ENCODE results near the gene ZBTB49.
"Not testable (repeated sequence)": the region's sequence is repeated elsewhere in the genome, so short reads cannot be mapped to it uniquely, and the experiment has no call there.

ZBTB49 gene

DNA sequence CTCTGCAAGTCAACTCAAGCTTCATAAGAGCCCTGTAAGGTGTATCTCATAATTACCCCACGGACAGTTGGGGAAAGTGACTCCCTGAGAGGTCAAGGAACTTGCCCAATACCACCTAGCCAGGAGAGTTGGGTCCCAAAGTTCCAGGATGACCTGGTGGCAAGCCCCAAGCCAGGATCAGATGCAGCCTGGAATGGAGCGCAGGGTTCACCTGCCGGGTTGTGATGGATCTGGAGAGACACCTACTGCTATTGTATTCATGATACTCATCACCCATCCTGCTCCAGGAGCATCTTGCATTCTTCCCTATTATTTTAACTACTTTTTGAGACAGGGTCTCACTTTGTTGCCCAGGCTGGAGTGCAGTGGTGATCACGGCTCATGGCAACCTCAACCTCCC is 36.1 kb downstream of the ZBTB49 start:
- DNase-seq (ENCODE audit: low spot score): no peak

DNA sequence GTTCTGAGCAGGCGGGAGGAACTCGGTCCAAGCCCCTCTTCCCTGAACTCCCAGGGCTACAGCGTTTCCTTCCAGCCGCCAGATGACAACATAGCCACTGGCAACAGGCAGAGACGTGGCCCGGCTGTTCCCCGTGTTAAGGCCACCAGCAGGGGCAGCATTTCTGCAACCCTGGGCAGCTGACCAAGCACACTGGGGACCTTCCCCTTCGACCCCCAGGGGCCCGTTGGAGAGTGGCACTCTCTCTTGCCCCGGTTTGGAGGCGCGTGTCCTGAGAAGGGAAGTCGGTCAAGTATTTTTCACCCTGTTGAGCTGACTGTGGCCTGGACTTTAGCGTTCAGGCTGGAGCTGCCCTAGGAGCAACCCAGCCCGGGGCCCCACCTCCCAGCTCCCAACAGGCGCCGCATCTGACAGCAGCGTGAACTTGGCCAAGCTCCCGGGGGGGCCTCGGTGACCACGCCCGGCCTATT is 37.6 kb downstream of the ZBTB49 start:
- no peak for DNase-seq (ENCODE audit: low spot score)

DNA sequence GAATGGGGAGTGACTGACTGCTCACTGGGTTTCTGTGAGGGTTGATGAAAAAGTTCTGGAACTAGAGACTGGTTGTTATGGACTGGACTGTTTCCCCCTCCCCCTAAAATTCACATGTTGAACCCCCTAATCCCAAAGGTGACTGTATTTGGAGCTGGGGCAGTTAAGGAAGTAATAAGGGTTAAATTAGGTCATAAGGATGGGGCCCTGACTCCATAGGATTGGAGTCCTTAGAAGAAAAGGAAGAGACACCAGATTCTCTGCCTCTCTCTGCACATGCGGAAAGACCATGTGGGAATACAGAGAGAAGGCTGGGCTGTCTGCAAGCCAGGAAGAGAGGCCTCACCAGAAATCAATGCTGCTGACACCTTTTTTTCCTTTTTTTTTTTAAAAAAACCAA is 38.2 kb downstream of the ZBTB49 start:
- no peak for DNase-seq (ENCODE audit: low spot score)

DNA sequence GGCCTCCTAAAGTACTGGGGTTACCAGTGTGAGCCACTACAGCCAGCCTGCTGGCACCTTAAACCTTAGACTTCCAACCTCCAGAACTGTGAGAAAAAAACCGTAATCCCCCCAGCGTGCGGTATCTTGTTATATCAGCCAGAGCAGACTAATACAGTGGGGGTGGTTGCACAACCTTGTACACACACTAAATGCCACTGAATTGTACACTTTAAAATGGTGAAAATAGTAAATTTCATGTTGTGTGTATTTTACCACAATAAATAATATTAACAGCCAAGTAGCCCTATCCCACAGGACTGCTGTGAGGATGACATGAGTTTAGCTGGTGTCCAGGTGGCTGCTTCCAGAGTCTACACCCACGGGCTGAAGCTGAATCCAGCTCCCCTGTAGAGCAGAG is 38.8 kb downstream of the ZBTB49 start:
- DNase-seq (ENCODE audit: low spot score): no peak

DNA sequence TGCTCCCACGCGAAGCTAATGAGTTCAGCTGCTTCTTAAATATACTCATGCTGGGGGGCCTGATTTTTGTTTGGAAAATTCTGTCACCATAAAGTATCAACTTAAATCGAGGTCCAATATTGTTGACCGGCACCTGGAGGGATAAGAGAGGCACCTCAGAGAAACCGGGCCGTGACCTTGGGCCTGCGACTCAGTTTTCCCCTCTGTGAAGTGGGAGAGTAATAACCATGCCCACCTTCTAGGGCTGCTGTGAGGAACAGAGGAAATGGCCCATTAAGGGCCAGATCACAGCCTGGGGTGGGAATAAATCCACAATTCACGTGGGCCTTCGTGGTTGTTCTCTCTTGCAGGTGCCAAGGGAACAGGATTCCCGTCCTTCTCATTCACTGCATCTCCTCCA is 39.4 kb downstream of the ZBTB49 start:
- no peak for DNase-seq (ENCODE audit: low spot score)

DNA sequence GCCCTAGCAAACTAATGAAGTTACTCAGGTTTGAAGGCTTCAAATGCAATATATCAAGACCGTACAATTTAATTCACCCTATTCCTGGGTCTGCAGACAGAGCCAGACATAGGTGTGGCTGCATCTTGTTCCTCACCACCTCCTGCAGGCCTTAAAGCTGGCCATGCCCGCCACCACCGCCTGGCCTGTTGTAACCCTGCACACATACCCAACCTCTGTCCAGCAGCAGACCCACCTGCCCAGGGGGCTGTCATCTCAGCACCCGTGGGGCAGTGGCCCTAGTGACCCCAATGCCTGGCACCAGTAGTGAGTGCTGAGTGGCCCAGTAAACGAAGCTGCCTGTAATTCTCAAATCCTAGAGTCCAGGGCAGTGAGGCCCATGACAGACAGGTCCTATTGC is 40.7 kb downstream of the ZBTB49 start:
- DNase-seq (ENCODE audit: low spot score): no peak

DNA sequence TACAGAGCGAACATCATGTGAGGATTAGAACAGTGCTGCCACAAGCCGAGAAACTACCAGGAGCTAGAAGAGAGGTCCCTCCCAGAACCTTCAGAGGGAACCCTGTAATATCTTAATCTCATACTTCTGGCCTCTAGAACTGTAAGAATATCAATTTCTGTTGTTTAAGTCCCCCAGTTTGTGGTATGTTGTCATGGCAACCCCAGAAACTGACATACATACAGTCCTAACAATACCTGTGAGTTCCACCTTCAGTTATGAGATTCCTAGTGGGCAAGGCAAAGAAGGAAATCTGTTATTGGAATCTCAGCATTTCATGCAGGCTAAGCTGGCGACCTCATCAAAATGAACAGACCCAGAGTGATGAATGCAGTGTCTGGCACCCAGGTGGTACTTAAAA is 42.5 kb downstream of the ZBTB49 start:
- no peak for DNase-seq (ENCODE audit: low spot score)

DNA sequence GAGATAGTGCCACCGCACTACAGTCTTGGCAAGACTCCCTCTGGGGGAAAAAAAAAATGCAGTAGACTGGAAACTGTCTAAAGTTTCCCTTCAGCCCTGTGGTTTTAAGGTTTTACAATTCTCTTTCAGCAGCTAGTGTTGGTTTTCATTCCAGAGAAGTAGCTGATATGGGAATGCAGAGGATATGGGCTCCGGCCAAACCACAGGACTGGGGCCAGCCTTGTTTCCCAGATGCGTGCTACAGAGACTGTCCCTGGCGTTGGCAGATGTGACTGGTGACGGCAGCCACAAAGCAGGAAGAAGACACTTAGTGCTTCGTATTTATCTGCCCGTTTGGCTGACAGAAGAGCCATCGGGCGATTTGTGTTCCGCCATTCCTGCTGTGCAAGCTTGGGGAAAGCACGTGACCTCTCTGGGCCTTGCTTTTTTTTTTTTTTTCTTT is 43.2 kb downstream of the ZBTB49 start:
- DNase-seq (ENCODE audit: low spot score): no peak

DNA sequence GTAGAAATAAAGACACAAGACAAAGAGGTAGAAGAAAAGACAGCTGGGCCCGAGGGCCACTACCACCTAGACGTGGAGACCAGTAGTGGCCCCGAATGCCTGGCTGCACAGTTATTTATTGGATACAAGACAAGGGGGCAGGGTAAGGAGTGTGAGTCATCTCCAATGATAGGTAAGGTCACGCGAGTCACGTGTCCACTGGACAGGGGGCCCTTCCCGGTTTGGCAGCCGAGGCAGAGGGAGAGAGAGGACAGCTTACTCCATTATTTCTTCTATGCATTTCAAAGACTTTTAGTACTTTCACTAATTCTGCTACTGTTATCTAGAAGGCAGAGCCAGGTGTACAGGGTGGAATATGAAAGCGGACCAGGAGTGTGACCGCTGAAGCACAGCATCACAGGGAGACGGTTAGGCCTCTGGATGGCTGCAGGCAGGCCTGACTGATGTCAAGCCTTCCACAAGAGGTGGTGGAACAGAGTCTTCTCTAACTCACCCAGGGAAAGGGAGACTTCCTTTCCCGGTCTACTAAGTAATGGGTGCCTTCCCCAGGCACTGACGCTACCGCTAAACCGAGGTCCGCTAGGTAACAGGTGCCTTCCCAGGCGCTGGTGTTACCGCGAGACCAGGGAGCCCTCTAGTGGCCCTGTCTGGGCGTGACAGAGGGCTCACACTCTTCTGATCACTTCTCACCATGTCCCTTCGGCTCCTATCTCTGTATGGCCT is 44.9 kb downstream of the ZBTB49 start:
- peak; percentile 74 for DNase-seq (ENCODE audit: low spot score)

DNA sequence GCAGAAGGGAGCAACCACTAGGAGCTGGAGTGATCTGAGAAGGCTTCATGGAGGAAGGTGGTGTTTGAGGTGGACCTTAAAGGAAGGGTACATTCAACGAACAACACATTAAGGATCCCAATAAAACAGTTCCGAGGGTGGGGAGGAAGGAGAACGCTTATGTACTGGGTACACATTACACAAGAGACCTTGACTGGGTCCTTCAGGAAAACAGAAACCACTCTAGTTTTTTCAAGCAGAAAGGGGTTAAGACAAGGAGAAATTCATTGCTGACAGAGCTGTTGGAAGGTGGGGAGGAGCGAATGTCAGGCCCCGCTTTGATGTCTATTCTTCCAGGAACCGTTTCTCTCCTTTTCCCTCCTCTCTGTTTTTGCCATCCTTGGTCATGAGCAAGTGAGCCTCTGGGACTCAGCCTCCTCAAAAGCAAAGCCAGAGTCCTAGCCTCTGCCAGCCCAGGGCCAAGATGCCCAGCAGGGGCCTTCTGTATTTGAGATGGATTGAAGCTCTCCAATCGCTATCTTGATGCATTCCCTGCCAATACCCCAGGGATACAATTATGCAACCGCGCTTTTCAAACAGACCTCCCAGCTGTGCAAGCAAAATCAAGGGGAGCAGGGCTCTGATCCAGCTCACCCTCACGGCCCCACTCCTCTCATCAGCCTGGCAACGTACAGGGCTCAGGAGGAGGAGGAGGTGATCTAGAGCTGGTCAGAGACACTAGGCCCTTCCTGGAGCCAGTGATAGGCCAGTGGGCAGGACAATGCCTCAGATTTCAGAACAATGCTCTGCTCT is 48.4 kb downstream of the ZBTB49 start:
- no peak for DNase-seq (ENCODE audit: low spot score)

DNA sequence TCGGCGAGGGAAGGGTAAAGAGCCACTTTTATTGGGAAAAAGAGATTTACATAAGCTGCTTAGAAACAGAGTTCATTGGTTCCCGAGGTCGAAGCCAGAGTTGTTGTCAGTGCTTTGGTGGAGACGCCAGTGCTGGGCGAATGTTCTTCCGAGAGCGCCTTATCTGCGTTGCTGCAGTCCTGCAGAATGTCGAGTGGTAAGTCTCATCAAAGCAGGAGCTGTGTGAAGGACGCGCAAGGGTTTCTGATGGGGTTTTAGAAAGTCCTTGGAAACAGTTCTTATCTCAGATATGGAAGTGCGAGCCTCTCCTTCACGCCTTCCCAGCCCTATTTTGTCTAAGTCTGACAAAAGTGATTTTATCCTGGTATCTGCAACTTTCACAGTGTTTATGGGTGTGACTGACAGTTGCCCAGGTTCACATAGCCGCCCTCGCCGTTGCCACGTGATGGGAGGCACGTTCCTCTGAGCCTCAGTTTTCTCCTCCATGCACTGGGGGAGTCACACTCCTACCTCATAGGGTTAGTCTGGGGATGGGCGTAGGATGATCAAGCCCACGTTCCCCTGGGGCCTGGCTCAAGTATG is 49.5 kb downstream of the ZBTB49 start:
- peak; percentile 40 for DNase-seq (ENCODE audit: low spot score)

DNA sequence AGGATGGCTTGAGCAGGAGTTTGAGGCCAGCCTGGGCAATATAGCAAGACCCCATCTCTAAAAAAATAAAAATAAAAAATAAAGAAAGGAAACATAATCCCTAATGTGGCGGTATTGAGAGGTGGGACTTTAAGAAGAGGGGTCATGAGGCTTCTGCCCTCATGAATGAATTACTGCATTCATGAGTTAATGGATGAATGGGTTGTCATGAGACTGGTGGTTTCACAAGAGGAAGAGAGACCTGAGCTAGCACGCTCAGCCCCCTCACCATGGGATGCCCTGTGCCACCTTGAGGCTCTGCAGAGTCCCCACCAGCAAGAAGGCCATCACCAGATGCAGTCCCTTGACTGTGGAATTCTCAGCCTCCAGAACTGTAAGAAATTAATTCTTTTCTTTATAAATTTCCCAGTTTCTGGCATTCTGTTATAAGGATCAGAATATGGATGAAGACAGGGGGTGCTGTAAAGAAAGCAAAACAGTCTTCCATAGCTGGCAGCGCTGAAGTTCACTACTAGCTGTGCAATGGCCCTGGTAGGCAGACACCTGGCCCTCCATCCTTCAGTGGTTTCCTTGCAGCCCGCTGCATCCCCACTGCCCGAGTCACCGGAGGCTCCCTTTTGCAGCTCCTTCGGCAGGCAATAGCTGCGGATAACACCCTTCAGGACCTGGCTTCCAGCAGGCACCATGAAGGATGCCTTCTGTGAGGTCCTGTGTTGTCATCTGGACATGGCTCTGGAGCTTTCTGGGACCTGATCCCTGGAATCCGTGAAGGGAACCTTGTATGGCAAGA is 52.0 kb downstream of the ZBTB49 start:
- no peak for DNase-seq (ENCODE audit: low spot score)

DNA sequence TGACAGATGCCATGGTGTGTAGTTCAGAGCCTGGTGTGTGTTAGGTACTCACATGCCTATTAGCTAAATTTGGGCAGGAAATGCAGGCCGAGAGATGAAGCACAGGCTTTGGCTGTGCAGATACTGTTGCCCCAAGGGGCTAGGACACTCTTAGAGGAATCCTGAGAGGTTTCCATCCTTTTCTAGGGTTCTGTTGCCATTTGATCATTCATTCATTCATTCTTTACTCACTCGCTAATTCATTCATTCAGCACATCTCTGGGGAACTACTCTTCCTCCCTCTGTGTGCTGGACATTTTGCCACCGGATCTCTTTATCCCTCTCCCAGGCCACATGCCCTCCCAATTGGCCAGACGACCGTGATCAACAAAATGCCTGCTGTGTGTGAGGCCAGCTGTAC is 53.0 kb downstream of the ZBTB49 start:
- DNase-seq (ENCODE audit: low spot score): no peak

DNA sequence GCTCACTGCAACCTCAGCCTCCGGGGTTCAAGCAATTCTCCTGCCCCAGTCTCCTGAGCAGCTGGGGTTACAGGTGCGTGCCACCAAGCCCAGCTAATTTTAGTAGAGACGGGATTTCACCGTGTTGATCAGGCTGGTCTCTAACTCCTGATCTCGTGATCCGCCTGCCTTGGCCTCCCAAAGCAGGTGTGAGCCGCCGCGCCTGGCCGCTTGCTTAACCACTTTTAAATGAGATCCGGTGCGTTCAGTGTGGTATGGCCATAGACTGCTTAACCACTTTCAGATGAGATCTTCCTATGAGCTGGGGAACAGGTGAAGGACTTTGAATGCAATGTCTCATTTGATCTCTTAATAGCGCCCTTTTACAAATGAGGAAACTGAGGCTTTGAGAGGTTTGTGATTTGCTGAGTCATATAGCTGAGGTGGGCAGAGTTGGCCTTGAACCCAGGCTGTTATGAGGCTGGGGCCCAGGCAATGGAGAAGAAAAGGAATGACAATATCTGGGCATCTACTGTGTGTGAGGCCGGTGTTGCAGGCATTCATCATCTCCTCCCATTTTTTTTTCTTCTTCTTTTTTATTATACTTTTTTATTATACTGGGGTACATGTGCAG is 55.0 kb downstream of the ZBTB49 start:
- DNase-seq (ENCODE audit: low spot score): no peak

DNA sequence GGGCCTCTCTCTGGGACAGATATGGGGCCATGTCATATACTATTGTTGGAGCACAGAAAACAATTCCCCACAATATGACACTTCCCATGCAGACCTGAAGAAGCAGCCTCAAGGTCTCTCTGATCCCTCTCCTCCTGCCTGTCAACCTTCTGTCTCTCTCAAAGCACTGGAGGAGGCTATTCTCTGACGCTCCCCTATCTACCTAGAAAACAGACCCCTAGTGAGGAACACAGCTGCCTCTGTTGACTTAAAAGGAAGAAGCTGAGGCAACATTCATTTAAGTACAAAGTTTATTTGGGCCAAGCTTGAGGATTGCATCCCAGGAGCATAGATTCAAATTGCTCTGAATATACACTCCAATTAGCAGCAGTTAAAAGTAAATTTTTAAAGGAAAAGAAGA is 57.5 kb downstream of the ZBTB49 start:
- no peak for DNase-seq (ENCODE audit: low spot score)

DNA sequence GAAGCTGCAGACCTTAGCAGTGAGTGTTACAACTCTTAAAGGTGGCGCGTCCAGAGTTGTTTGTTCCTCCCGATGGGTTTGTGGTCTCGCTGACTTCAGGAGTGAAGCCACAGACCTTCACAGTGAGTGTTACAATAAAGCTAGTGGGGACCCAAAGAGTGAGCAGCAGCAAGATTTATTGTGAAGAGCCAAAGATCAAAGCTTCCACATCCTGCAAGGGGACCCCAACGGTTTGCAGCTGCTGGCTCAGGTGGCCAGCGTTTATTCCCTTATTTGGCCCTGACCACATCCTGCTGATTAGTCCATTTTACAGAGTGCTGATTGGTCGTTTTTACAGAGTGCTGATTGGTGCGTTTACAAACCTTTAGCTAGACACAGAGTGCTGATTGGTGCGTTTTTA is 58.5 kb downstream of the ZBTB49 start:
- not testable (repeated sequence) for DNase-seq (ENCODE audit: low spot score)

DNA sequence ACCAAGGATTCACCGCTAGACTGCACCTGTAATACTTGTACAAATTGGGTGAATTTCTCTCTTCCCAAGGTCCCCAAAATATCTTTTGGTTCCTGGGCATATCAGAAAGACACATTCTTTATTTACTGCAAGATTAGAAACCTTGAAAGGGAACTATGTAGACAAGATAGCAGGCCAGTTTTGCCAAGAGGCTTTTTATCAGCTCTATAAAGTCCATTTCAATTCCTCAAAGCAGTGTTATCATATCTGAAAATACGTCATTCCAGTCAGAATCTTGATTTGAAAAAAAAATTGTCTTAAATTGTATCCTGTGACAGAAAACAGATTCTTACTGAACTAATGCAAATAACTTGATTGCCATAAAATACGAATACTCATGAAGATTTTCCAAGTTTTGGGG is 59.8 kb downstream of the ZBTB49 start:
- no peak for DNase-seq (ENCODE audit: low spot score)

DNA sequence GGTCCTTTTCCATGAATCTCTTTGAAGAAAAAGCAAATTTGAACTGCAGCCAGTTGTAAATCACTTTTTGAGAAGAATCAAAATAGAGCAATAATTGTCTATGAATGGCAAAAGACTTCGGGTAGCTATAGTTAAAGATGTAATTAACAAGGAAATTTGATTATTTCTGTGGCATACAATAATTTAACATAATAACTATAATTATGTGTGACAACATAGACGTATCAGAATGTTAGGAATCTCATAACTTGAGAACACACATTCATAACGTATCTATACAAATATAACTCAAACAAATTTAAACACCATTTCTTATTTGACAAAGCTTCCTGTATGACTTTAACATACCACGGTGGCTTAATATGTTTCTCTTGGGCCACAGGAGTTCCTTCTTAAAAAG is 60.9 kb downstream of the ZBTB49 start:
- no peak for DNase-seq (ENCODE audit: low spot score)

DNA sequence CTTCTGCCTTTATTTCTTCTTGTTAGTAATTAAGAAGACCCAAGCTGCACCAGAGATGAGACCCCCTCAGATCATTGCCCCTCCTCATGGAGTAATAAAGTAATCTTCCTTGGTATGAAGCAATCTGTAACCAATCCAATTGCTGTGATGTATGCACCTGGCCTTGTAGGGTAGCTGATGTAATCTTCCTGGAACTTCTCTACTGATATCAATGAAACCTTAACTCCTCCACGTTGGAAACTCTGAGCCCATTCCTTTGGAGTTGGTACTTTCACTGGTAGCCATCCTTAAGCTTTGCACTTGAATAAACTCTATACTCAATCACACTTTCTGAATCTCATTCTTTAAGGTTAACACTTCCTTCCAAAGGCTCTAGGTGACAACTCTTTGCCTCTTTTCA is 65.3 kb downstream of the ZBTB49 start:
- no peak for DNase-seq (ENCODE audit: low spot score)

DNA sequence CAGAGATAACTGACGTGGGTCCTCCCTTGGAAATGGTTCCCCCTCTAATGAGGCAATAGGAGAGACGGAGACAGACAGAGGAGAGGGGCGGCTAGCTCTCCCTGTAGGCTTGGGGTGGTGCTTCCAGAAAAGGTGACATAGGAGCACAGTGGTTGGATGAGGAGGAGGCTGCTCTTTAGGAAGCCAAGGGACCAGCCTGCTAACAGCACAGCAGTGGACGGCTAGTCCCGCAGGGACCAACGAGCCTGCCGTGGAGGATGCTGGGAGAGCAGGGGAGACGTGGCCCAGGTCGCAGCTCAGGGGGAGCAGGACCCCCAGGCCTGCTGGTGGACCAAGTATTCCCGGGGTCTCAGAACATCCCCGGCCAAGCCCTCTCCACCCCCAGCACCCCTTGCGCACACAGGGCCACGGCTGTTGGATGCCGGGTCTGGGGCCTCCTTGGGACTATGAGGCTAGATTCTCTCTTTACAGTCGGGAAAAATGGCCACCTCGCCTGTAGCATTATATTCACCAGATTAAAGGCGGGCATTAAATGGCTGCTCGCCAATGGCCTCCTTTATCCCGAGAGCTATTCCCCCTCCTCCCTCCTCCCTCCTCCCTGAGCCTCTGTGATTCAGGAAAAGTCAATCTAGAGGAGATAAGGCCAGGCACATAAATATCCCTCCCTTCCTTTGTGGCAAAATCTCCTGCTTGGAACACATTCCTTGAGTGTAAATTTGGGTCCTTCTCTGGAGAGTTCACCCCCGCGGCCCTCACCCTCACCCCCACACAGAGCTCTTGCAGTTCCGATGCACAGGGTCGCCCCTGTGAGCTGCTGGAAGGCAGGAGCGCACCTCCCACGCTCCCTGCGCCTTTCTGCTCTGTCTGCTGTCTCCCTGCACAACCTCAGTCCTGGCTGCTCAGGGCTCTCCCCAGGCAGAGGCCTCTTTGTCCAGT is 66.3 kb downstream of the ZBTB49 start:
- no peak for DNase-seq (ENCODE audit: low spot score)

Measured in hematopoietic multipotent progenitor cell treated with erythropoietin and hydrocortisone succinate and interleukin-3 and kit ligand, for 15 days (in vitro differentiated cells).